Body of pancreas (tissue), 4 donors: ENCODE measurements around the gene EFCAB6.

Experiments used
- POLR2A ChIP-seq, 3 donors: fragments of 450-650 bp; IDR thresholded peaks; one replicate each; pipeline ENCODE4 v1.6.1; 2016; ENCODE audit warnings: antibody characterized with exemption in 3 of 3, mild to moderate bottlenecking in 2 of 3
- TF ChIP-seq, protein P1 (sequence below), 7 experiments: fragments of 450-650 bp in 4 of 7; fragments of 200-600 bp in 3 of 7; sonication (generic) in 3 of 7; IDR thresholded peaks; one replicate each; pipeline ENCODE4 v1.5.1; 2016 to 2019; ENCODE audit warnings: antibody characterized with exemption in 7 of 7

DNA sequence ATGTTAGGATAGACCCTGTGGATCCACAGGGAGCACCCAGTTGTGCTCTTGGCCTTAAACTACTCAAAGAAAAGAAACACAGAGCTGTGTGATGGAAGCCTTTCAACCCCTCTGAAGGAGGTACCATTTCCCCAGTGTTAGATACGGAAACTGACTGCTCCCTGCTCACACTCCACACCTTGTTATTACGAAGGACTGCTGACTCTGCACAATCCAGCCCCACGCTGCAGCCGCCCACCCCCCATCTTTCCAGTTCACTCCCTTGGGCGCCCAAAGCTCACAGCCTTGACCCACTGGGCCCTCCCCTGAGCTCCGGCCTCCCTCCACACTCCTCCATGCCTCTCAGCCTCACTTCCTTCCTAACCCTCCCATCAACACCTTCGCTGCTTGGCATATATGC, 75.5 kb downstream of the EFCAB6 start:
- TF ChIP-seq, protein P1, sequence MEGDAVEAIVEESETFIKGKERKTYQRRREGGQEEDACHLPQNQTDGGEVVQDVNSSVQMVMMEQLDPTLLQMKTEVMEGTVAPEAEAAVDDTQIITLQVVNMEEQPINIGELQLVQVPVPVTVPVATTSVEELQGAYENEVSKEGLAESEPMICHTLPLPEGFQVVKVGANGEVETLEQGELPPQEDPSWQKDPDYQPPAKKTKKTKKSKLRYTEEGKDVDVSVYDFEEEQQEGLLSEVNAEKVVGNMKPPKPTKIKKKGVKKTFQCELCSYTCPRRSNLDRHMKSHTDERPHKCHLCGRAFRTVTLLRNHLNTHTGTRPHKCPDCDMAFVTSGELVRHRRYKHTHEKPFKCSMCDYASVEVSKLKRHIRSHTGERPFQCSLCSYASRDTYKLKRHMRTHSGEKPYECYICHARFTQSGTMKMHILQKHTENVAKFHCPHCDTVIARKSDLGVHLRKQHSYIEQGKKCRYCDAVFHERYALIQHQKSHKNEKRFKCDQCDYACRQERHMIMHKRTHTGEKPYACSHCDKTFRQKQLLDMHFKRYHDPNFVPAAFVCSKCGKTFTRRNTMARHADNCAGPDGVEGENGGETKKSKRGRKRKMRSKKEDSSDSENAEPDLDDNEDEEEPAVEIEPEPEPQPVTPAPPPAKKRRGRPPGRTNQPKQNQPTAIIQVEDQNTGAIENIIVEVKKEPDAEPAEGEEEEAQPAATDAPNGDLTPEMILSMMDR (IDR thresholded peaks at IDR 0.05), result no peak
- no peak for TF ChIP-seq POLR2A (IDR thresholded peaks at IDR 0.05)
